ENCODE measurements around the gene TMEM74B.
A peak's percentile ranks its signal among the peaks of the same experiment; 100 is the strongest.
"Not testable (repeated sequence)": the region's sequence is repeated elsewhere in the genome, so short reads cannot be mapped to it uniquely, and the experiment has no call there.

The TMEM74B gene

GRCh38 chr20:1184638-1185315, at the start of gene TMEM74B:
TMEM74B (minus strand) TSS chr20:1184981; CDS start chr20:1183801, 1,180 bp downstream.
- DNase-seq: no peak

GRCh38 chr20:1232286-1233111, 47.7 kb upstream of the TMEM74B start:
- DNase-seq: no peak

- DNase-seq: no peak
These were observed 44.8 kb upstream of the TMEM74B start for GRCh38 chr20:1229541-1229940.

GRCh38 chr20:1225783-1226654, 41.2 kb upstream of the TMEM74B start, which contains the start of gene RAD21L1:
RAD21L1 (plus strand) TSS chr20:1226044; CDS start chr20:1228454, 2,410 bp downstream.
- peak; percentile 68 for DNase-seq

GRCh38 chr20:1225263-1225782, 40.5 kb upstream of the TMEM74B start:
- peak; percentile 73 for DNase-seq

- no peak for DNase-seq
These were observed 39.6 kb upstream of the TMEM74B start for GRCh38 chr20:1224205-1224890.

GRCh38 chr20:1222750-1223149, 38.0 kb upstream of the TMEM74B start:
- not testable (repeated sequence) for DNase-seq

- DNase-seq: not testable (repeated sequence)
These were observed 32.0 kb upstream of the TMEM74B start for GRCh38 chr20:1216527-1217427.

- DNase-seq: no peak
These were observed 30.8 kb upstream of the TMEM74B start for GRCh38 chr20:1215386-1216170.

GRCh38 chr20:1214838-1215261, 30.1 kb upstream of the TMEM74B start:
- no peak for DNase-seq

- peak; percentile 50 for DNase-seq
These were observed 28.0 kb upstream of the TMEM74B start for GRCh38 chr20:1212607-1213396.

- no peak for DNase-seq
These were observed 27.2 kb upstream of the TMEM74B start for GRCh38 chr20:1212023-1212422.

GRCh38 chr20:1210501-1210900, 25.7 kb upstream of the TMEM74B start:
- no peak for DNase-seq

GRCh38 chr20:1209447-1210387, 24.9 kb upstream of the TMEM74B start:
- DNase-seq: no peak

GRCh38 chr20:1207293-1207878, 22.6 kb upstream of the TMEM74B start:
- DNase-seq: no peak

GRCh38 chr20:1206366-1207148, 21.8 kb upstream of the TMEM74B start:
- no peak for DNase-seq

GRCh38 chr20:1205802-1206201, 21.0 kb upstream of the TMEM74B start:
- DNase-seq: no peak
